Upper lobe of left lung (tissue), 6 donors: ENCODE results near the gene RECK. TPM values are rescaled to one million over a fixed set of nuclear protein-coding genes. Genes with fewer than 3 reads are reported as not detected.

ENCODE experiments used
- ATAC-seq, 2 donors: fragments of 200-7000 bp; cut with Tn5 transposase; one replicate each; pipeline ENCODE4 v1.9.1; 2022; ENCODE audit warnings: mild to moderate bottlenecking in 2 of 2, moderate library complexity in 2 of 2; ENCODE audit not compliant: low FRiP score in 2 of 2
- DNase-seq, 2 donors: peaks; one replicate each; pipeline ENCODE4 v3.0.0-alpha.2; 2019 to 2020
- H3K27ac ChIP-seq, 4 donors: fragments of 200-600 bp; sonication (generic); one replicate each; pipeline ENCODE4 v1.5.1; 2016 to 2019
- H3K27me3 ChIP-seq, 4 donors: fragments of 200-600 bp; sonication (generic); one replicate each; pipeline ENCODE4 v1.5.1; 2017 to 2019
- H3K36me3 ChIP-seq, 4 donors: fragments of 200-600 bp; sonication (generic); one replicate each; pipeline ENCODE4 v1.5.1; 2016 to 2019
- H3K4me1 ChIP-seq, 4 donors: fragments of 200-600 bp; sonication (generic); one replicate each; pipeline ENCODE4 v1.5.1; 2018 to 2019
- H3K4me3 ChIP-seq, 4 donors: fragments of 200-600 bp; sonication (generic); one replicate each; pipeline ENCODE4 v1.5.1; 2017 to 2019; ENCODE audit warnings: mild to moderate bottlenecking in 2 of 4, moderate library complexity in 1 of 4
- H3K9me3 ChIP-seq, 4 donors: fragments of 200-600 bp; sonication (generic); one replicate each; pipeline ENCODE4 v1.5.1; 2018 to 2019
- CTCF ChIP-seq, 6 experiments: fragments of 450-650 bp in 4 of 6; fragments of 200-600 bp in 2 of 6; sonication (generic) in 2 of 6; IDR thresholded peaks; one replicate each; pipeline ENCODE4 v1.5.1; 2016 to 2019; ENCODE audit warnings: antibody characterized with exemption in 6 of 6
- EP300 ChIP-seq, 4 donors: sonication (generic); formaldehyde crosslinking; IDR thresholded peaks; one replicate each; pipeline ENCODE4 v1.5.1; 2017; ENCODE audit warnings: antibody characterized with exemption in 4 of 4, control low read depth in 2 of 4
- POLR2A ChIP-seq, 4 donors: fragments of 450-650 bp; IDR thresholded peaks; one replicate each; pipeline ENCODE4 v1.5.1; 2016 to 2017; ENCODE audit warnings: antibody characterized with exemption in 4 of 4, mild to moderate bottlenecking in 2 of 4
- POLR2AphosphoS5 ChIP-seq, 2 donors: sonication (generic); formaldehyde crosslinking; IDR thresholded peaks; one replicate each; pipeline ENCODE4 v1.5.1; 2017; ENCODE audit warnings: antibody characterized with exemption in 2 of 2
- WGBS, 2 donors: methylation state at CpG; one replicate each; pipeline ENCODE4 v1.1.5; 2017 to 2018; 5-methylcytosine and 5-hydroxymethylcytosine counted together
- total RNA-seq, 6 donors: library from RNA; depleted of rRNA in 4 of 6; stranded (reverse); fragments of >200 nt in 4 of 6; gene quantifications; one replicate each; pipeline versions ENCODE4 v1.1.0 to v1.2.1, GENCODE V29; 2016 to 2021
- donor health status: DM: no; HTN: no; CAD: no; lungs with moderate emphysema.
- donor health status: DM: no; HTN: yes; CAD: no; lungs with severe emphysema.

The RECK gene
- total RNA-seq, 6 donors from 2014 or later, result 8.4 to 17.6 (median 11.0) TPM

- DNase-seq, result no peak
- Histone ChIP-seq H3K4me3 (no peak overlapping the region), H3K27me3 (no peaks in the 10 kb centered on the region), H3K27ac (no peak overlapping the region), H3K36me3 (peaks cover 0 to 3% (median 0%) of the 10 kb centered on the region in 4 donors), H3K4me1 (peaks cover 0 to 10% (median 10%) of the 10 kb centered on the region in 4 donors), H3K9me3 (no peaks in the 10 kb centered on the region)
- TF ChIP-seq POLR2AphosphoS5 (IDR thresholded peaks at IDR 0.05), result no peak
- TF ChIP-seq POLR2A (IDR thresholded peaks at IDR 0.05), result no peak
- no peak for TF ChIP-seq EP300 (IDR thresholded peaks at IDR 0.05)
- no peak for TF ChIP-seq CTCF (IDR thresholded peaks at IDR 0.05)
- ATAC-seq, result no peak
- WGBS, 2 donors, result 36 to 37% methylated on average over 8 of the region's 8 CpGs
Observed at GRCh38 chr9:36091026-36091953, 54.6 kb downstream of the RECK start.

- ATAC-seq (no peak), DNase-seq (no peak)
- TF ChIP-seq POLR2AphosphoS5 (IDR thresholded peaks at IDR 0.05) (no peak), CTCF (IDR thresholded peaks at IDR 0.05) (no peak), EP300 (IDR thresholded peaks at IDR 0.05) (no peak), POLR2A (IDR thresholded peaks at IDR 0.05) (no peak)
- H3K27me3 ChIP-seq, result no peaks in the 10 kb centered on the region
- no peak overlapping the region for H3K4me3 ChIP-seq
- no peaks in the 10 kb centered on the region for H3K9me3 ChIP-seq
- 100% methylated on average over 1 of the region's 1 CpG for WGBS, 2 donors
- H3K27ac ChIP-seq, result peak overlapping the region in 1 of 4 donors; percentile 11
- no peaks in the 10 kb centered on the region for H3K36me3 ChIP-seq
- H3K4me1 ChIP-seq, result peaks cover 0 to 10% (median 10%) of the 10 kb centered on the region in 4 donors
Observed at GRCh38 chr9:36092014-36092413, 55.3 kb downstream of the RECK start.

- DNase-seq (peak in 1 of 2 donors; percentile 29), ATAC-seq (peak in 1 of 2 donors; percentile 80)
- Histone ChIP-seq H3K4me3 (no peak overlapping the region), H3K36me3 (no peaks in the 10 kb centered on the region), H3K4me1 (peaks cover 0 to 10% (median 10%) of the 10 kb centered on the region in 4 donors), H3K9me3 (no peaks in the 10 kb centered on the region), H3K27ac (peak overlapping the region in 2 of 4 donors; percentile 11 to 44), H3K27me3 (no peaks in the 10 kb centered on the region)
- 72 to 75% methylated on average over 9 of the region's 9 CpGs for WGBS, 2 donors
- TF ChIP-seq POLR2AphosphoS5 (IDR thresholded peaks at IDR 0.05), result no peak
- TF ChIP-seq POLR2A (IDR thresholded peaks at IDR 0.05), result no peak
- no peak for TF ChIP-seq EP300 (IDR thresholded peaks at IDR 0.05)
- no peak for TF ChIP-seq CTCF (IDR thresholded peaks at IDR 0.05)
Observed at GRCh38 chr9:36092509-36093215, 55.9 kb downstream of the RECK start.

- Histone ChIP-seq H3K36me3 (no peaks in the 10 kb centered on the region), H3K9me3 (no peaks in the 10 kb centered on the region), H3K4me3 (no peak overlapping the region), H3K27ac (no peak overlapping the region), H3K4me1 (peaks cover 0 to 10% (median 10%) of the 10 kb centered on the region in 4 donors), H3K27me3 (no peaks in the 10 kb centered on the region)
- DNase-seq (no peak), ATAC-seq (no peak)
- 83 to 88% methylated on average over 2 of the region's 2 CpGs for WGBS, 2 donors
- TF ChIP-seq POLR2AphosphoS5 (IDR thresholded peaks at IDR 0.05) (no peak), POLR2A (IDR thresholded peaks at IDR 0.05) (no peak), CTCF (IDR thresholded peaks at IDR 0.05) (no peak), EP300 (IDR thresholded peaks at IDR 0.05) (no peak)
Observed at GRCh38 chr9:36093384-36093783, 56.7 kb downstream of the RECK start.
